K562 (cell line): Measurements from ENCODE around the gene ZNF222. TPM values are rescaled to one million over a fixed set of nuclear protein-coding genes. Genes with fewer than 3 reads are reported as not detected.

Source experiments
- CTBP1 ChIP-seq: fragments of 450-650 bp; IDR thresholded peaks from 2 replicates; pipeline ENCODE4 v1.6.1; 2016; ENCODE audit warnings: borderline replicate concordance
- FOXA1 ChIP-seq: fragments of 450-650 bp; IDR thresholded peaks from 2 replicates; pipeline ENCODE4 v1.6.1; 2016; ENCODE audit warnings: mild to moderate bottlenecking, borderline replicate concordance
- POLR2H ChIP-seq: IDR thresholded peaks from 2 replicates; pipeline ENCODE4 v1.6.1; 2016; ENCODE audit warnings: missing genetic modification characterization, low read depth, mild to moderate bottlenecking, control low read depth, missing compliant biosample characterization, moderate library complexity
- PTTG1 ChIP-seq: fragments of 450-650 bp; IDR thresholded peaks from 2 replicates; pipeline ENCODE4 v1.6.1; 2016; ENCODE audit warnings: low read depth, mild to moderate bottlenecking, missing genetic modification characterization, missing compliant biosample characterization
- SIRT6 ChIP-seq: IDR thresholded peaks from one replicate; pipeline ENCODE4 v1.6.1; 2012; ENCODE audit warnings: low read depth, mild to moderate bottlenecking, control low read depth, inconsistent platforms, low read length, moderate library complexity
- ZNF707 ChIP-seq: fragments of 250-450 bp; sonication (Bioruptor Pico); conservative IDR thresholded peaks from 2 replicates; pipeline ENCODE4 v1.8.0; 2022; ENCODE audit warnings: inconsistent platforms, mild to moderate bottlenecking, moderate library complexity
- polyA plus RNA-seq, 8 experiments: library from polyadenylated mRNA; depleted of rRNA in 4 of 8; stranded (reverse) in 5 of 8; unstranded in 3 of 8; fragments of >200 nt; fragmentation: Nextera tagmentation in 2 of 8; fragmentation: Illumina TruSeq in 1 of 8; extraction: Ambion mirVana in 2 of 8; extraction: Trizol in 1 of 8; gene quantifications; 2 replicates each; pipeline versions ENCODE4 v1.2.1 to v1.2.3, GENCODE V29; 2011 to 2014; ENCODE audit warnings: inconsistent platforms in 1 of 8, missing spikeins in 1 of 8
- total RNA-seq, 7 experiments: library from RNA; depleted of rRNA in 6 of 7; stranded (reverse); fragments of >200 nt in 6 of 7; fragmentation: Illumina TruSeq in 2 of 7; extraction: Trizol in 2 of 7; gene quantifications; 2 replicates each; pipeline versions ENCODE4 v1.2.1 to v1.2.3, GENCODE V29; 2011 to 2021; ENCODE audit warnings: low replicate concordance in 1 of 7
- TF ChIP-seq, protein P1 (sequence below), 2 experiments: fragments of 450-650 bp; IDR thresholded peaks; 2 replicates each; pipeline ENCODE4 v1.6.1; 2018; ENCODE audit warnings: mild to moderate bottlenecking in 2 of 2, low read depth in 1 of 2; ENCODE audit not compliant: partially characterized antibody in 2 of 2
- TF ChIP-seq, protein P2 (sequence below): fragments of 450-650 bp; IDR thresholded peaks from 2 replicates; pipeline ENCODE4 v1.7.0; 2016; ENCODE audit warnings: borderline replicate concordance
- TF ChIP-seq, protein P3 (sequence below): sonication (generic); formaldehyde crosslinking; IDR thresholded peaks from 2 replicates; pipeline ENCODE4 v1.8.0; 2022; ENCODE audit warnings: missing genetic modification reagents, mild to moderate bottlenecking, borderline replicate concordance
- TF ChIP-seq, protein P4 (sequence below): IDR thresholded peaks from 2 replicates; pipeline ENCODE4 v1.6.1; 2011; ENCODE audit not compliant: insufficient read length; ENCODE audit errors: extremely low read depth
- TF ChIP-seq, protein P5 (sequence below): sonication (generic); formaldehyde crosslinking; IDR thresholded peaks from 2 replicates; pipeline ENCODE4 v1.8.1; 2022; ENCODE audit warnings: missing genetic modification reagents
- TF ChIP-seq, protein P6 (sequence below): fragments of 250-450 bp; sonication (Bioruptor Pico); IDR thresholded peaks from 2 replicates; pipeline ENCODE4 v1.8.0; 2021; ENCODE audit warnings: moderate library complexity, mild to moderate bottlenecking, inconsistent platforms

Gene ZNF222
- total and polyA plus RNA-seq, 9 of the 15 experiments (the other 6 are each of a cell fraction or from before 2014, with no cell fraction given) = 2.3 to 4.5 (median 3.0) TPM

DNA sequence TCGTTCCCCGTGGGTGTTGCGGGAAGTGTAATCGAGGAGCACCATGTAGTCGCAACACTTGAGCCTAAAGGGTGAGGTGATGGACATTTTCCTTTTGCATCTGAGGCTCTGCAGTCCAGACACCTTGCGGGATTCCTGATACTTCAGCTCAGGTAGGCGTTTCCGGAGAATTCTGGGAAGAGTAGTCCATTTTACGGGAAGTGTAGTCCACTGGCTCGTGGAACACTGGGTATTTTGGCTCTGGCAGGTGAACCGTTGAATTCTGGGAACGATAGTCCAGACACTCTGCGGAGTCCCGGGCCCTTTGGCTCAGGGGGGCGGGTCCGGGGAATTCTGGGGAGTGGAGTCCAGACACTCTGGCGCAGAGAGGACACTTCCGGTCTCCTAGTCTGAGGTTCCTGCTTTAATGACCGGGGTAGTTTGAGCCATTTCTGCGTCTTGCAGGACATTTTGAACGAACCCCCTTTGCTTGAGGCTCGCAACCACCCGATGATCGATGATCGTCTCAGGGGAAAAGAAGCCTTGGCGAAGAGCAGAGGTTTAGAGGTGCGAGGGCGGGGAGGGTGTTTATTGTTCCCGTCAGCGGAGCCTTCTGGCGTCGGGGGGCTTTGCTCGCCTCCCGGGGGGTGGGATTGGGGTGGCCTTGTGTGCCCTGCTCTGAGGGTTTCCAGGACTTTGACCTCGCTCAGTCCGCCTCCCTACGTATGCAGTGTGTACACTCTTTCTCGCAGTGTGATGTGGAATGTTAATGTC is 26.6 kb downstream of the ZNF222 start, which contains the start of gene ZNF223 (continued):
- TF ChIP-seq, protein P1, sequence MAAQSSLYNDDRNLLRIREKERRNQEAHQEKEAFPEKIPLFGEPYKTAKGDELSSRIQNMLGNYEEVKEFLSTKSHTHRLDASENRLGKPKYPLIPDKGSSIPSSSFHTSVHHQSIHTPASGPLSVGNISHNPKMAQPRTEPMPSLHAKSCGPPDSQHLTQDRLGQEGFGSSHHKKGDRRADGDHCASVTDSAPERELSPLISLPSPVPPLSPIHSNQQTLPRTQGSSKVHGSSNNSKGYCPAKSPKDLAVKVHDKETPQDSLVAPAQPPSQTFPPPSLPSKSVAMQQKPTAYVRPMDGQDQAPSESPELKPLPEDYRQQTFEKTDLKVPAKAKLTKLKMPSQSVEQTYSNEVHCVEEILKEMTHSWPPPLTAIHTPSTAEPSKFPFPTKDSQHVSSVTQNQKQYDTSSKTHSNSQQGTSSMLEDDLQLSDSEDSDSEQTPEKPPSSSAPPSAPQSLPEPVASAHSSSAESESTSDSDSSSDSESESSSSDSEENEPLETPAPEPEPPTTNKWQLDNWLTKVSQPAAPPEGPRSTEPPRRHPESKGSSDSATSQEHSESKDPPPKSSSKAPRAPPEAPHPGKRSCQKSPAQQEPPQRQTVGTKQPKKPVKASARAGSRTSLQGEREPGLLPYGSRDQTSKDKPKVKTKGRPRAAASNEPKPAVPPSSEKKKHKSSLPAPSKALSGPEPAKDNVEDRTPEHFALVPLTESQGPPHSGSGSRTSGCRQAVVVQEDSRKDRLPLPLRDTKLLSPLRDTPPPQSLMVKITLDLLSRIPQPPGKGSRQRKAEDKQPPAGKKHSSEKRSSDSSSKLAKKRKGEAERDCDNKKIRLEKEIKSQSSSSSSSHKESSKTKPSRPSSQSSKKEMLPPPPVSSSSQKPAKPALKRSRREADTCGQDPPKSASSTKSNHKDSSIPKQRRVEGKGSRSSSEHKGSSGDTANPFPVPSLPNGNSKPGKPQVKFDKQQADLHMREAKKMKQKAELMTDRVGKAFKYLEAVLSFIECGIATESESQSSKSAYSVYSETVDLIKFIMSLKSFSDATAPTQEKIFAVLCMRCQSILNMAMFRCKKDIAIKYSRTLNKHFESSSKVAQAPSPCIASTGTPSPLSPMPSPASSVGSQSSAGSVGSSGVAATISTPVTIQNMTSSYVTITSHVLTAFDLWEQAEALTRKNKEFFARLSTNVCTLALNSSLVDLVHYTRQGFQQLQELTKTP (IDR thresholded peaks at IDR 0.05; ENCODE audit: low read depth in 1 of 2, partially characterized antibody in 2 of 2) = peak in 1 of 2 experiments; percentile 95
- TF ChIP-seq FOXA1 = no peak
- TF ChIP-seq ZNF707 (CRISPR knock-in tag) = no peak
- TF ChIP-seq, protein P2, sequence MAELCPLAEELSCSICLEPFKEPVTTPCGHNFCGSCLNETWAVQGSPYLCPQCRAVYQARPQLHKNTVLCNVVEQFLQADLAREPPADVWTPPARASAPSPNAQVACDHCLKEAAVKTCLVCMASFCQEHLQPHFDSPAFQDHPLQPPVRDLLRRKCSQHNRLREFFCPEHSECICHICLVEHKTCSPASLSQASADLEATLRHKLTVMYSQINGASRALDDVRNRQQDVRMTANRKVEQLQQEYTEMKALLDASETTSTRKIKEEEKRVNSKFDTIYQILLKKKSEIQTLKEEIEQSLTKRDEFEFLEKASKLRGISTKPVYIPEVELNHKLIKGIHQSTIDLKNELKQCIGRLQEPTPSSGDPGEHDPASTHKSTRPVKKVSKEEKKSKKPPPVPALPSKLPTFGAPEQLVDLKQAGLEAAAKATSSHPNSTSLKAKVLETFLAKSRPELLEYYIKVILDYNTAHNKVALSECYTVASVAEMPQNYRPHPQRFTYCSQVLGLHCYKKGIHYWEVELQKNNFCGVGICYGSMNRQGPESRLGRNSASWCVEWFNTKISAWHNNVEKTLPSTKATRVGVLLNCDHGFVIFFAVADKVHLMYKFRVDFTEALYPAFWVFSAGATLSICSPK = no peak
- TF ChIP-seq POLR2H = no peak
- no peak for TF ChIP-seq PTTG1 (tag)
- 0 out of 2 replicates have a peak, but pooled peaks have one; percentile 60 for TF ChIP-seq CTBP1
- TF ChIP-seq, protein P3, sequence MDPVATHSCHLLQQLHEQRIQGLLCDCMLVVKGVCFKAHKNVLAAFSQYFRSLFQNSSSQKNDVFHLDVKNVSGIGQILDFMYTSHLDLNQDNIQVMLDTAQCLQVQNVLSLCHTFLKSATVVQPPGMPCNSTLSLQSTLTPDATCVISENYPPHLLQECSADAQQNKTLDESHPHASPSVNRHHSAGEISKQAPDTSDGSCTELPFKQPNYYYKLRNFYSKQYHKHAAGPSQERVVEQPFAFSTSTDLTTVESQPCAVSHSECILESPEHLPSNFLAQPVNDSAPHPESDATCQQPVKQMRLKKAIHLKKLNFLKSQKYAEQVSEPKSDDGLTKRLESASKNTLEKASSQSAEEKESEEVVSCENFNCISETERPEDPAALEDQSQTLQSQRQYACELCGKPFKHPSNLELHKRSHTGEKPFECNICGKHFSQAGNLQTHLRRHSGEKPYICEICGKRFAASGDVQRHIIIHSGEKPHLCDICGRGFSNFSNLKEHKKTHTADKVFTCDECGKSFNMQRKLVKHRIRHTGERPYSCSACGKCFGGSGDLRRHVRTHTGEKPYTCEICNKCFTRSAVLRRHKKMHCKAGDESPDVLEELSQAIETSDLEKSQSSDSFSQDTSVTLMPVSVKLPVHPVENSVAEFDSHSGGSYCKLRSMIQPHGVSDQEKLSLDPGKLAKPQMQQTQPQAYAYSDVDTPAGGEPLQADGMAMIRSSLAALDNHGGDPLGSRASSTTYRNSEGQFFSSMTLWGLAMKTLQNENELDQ (CRISPR knock-in tag) = no peak
- no peak for TF ChIP-seq SIRT6
- TF ChIP-seq, protein P4, sequence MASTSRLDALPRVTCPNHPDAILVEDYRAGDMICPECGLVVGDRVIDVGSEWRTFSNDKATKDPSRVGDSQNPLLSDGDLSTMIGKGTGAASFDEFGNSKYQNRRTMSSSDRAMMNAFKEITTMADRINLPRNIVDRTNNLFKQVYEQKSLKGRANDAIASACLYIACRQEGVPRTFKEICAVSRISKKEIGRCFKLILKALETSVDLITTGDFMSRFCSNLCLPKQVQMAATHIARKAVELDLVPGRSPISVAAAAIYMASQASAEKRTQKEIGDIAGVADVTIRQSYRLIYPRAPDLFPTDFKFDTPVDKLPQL = no peak
- TF ChIP-seq, protein P5, sequence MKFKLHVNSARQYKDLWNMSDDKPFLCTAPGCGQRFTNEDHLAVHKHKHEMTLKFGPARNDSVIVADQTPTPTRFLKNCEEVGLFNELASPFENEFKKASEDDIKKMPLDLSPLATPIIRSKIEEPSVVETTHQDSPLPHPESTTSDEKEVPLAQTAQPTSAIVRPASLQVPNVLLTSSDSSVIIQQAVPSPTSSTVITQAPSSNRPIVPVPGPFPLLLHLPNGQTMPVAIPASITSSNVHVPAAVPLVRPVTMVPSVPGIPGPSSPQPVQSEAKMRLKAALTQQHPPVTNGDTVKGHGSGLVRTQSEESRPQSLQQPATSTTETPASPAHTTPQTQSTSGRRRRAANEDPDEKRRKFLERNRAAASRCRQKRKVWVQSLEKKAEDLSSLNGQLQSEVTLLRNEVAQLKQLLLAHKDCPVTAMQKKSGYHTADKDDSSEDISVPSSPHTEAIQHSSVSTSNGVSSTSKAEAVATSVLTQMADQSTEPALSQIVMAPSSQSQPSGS = no peak
- TF ChIP-seq, protein P6, sequence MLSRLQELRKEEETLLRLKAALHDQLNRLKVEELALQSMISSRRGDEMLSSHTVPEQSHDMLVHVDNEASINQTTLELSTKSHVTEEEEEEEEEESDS (CRISPR knock-in tag) = no peak
